Hippocampal formation (tissue), 2 donors: ENCODE results near the gene ABCA1.

Experiments
- DNase-seq, 2 donors: peaks; one replicate each; lab custom pipeline; 2025; lab: John Stamatoyannopoulos, UW

Gene ABCA1

GRCh38 chr9:104800068-104800785 is 127.7 kb downstream of the ABCA1 start:
- DNase-seq = no peak

- no peak for DNase-seq
Observed at GRCh38 chr9:104798209-104798995, 129.6 kb downstream of the ABCA1 start.

- DNase-seq = no peak
Observed at GRCh38 chr9:104795857-104796256, 132.1 kb downstream of the ABCA1 start.

- DNase-seq = no peak
Observed at GRCh38 chr9:104795082-104795481, 132.9 kb downstream of the ABCA1 start.

- DNase-seq = no peak
Observed at GRCh38 chr9:104794070-104794469, 133.9 kb downstream of the ABCA1 start.

- no peak for DNase-seq
Observed at GRCh38 chr9:104788251-104788650, 139.7 kb downstream of the ABCA1 start.

- no peak for DNase-seq
Observed at GRCh38 chr9:104787306-104788015, 140.5 kb downstream of the ABCA1 start.

GRCh38 chr9:104786293-104786692 is 141.7 kb downstream of the ABCA1 start:
- DNase-seq = no peak

GRCh38 chr9:104784098-104784497 is 143.9 kb downstream of the ABCA1 start:
- no peak for DNase-seq

GRCh38 chr9:104783588-104783987 is 144.4 kb downstream of the ABCA1 start:
- DNase-seq = no peak

GRCh38 chr9:104780796-104781395 is 147.1 kb downstream of the ABCA1 start:
- DNase-seq = no peak

GRCh38 chr9:104779946-104780535 is 147.9 kb downstream of the ABCA1 start:
- DNase-seq = no peak

GRCh38 chr9:104779334-104779733 is 148.6 kb downstream of the ABCA1 start:
- no peak for DNase-seq

- no peak for DNase-seq
Observed at GRCh38 chr9:104778802-104779201, 149.2 kb downstream of the ABCA1 start.

GRCh38 chr9:104776797-104777196 is 151.2 kb downstream of the ABCA1 start:
- no peak for DNase-seq

- DNase-seq = no peak
Observed at GRCh38 chr9:104775976-104776375, 152.0 kb downstream of the ABCA1 start.

GRCh38 chr9:104775574-104775936 is 152.4 kb downstream of the ABCA1 start:
- no peak for DNase-seq

- no peak for DNase-seq
Observed at GRCh38 chr9:104774831-104775573, 153.0 kb downstream of the ABCA1 start.

GRCh38 chr9:104774132-104774531 is 153.8 kb downstream of the ABCA1 start:
- no peak for DNase-seq

GRCh38 chr9:104772714-104773510 is 155.0 kb downstream of the ABCA1 start:
- no peak for DNase-seq
